Fibroblast of peridontal ligament (primary cell): ENCODE results near the gene MCCC1.
"Not testable (repeated sequence)": the region's sequence is repeated elsewhere in the genome, so short reads cannot be mapped to it uniquely, and the experiment has no call there.

Source experiments
- DNase-seq: peaks from one replicate; pipeline ENCODE4 v3.0.0-alpha.2; 2010; ENCODE audit errors: extremely low read depth

The MCCC1 gene

DNA sequence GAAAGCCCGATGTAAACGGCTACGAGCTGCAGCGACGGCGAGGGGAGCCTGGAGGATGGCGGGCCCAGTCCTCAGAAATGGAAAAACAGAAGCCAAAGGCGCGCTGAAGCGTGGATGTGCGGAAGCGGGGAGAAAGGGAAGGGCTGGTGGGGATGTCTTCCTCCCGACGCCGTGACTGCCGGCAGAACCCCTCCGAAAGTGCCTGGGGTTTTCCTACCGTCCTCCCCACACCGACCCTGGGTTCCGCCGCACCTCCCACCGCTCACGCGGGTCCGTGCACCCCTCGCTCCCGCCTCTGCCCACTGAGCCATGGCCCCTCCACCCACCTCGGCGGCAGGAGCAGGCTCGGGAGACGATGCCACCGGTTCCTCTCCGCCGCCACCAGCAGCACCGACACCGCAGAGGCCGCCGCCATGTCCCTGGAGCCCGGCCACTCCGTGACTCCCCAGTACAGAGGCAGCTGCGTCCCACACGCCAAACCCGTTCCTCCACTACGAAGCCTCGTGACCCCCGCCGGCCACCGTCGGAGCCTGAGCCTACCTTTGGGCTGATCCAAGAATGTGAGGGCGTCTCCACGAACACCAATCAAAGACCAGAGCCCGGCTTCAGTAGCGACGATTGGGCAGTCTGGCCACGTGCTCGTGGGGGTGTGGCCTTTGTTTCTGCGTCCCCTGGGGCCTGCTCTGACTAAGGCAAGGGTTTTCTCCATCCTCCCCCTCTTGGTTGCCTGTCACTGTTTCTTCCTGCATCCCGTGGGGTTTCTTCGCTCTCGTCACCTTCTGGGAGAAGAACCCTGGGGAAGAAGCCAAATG is at the start of gene MCCC1:
Gene MCCC1, minus strand, starts transcription at position 471 of the 812 bp plus-strand sequence. Its CDS starts 56 bp downstream, at position 415.
- peak; percentile 98 for DNase-seq

DNA sequence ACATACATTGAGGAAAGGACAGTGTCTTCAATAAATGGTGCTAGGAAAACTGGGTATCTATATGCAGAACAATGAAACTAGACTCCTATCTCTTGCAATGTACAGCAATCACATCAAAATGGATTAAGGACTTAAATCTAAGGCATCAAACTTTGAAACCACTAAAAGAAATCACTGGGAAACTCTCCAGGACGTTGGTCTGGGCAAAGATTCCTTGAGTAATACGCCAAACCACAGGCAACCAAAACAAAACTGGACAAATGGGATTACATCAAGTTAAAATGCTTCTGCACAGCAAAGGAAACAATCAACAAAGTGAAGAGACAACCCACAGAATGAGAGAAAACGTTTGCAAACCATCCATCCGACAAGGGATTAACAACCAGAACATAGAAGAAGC is 48.8 kb upstream of the MCCC1 start:
- DNase-seq: peak; percentile 91

DNA sequence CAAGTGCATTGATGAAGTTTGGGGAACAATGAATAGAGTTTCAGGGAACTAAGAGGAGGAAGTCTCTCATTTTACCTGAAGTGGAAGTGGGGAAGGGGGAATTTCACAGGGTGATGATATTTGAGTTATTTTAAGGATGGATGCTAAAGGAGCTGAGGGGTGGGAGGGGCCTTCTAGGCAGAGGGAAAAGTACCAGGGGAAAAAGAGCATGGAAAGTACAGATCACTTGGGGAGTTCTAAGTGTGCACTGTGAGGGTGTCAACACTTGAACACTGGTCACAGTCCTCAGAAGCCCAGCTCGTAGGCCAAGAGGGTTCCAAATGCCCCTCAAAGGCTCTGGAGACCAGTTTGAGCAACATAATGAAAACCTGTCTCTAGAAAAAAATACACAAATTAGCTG is 45.1 kb upstream of the MCCC1 start:
- DNase-seq: no peak

DNA sequence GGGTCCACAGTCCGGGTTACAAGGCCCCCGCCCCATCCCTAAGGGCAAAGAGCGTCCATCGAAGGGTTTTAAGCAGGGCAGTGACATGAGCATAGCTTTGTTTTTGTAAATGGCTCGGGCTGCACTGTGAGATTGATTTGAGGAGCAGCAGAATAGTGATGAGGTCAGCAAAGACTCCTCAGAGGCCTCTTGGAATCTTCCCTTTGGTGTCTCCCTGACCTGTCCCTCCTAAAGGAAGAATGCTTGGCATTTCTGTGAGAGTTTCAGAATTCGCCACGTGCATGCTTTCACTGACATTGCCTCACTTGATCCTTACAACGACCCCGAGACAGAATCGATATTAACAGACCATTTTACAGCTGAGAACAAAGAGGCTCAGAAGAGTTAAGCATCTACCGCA is 42.9 kb upstream of the MCCC1 start:
- DNase-seq: no peak

DNA sequence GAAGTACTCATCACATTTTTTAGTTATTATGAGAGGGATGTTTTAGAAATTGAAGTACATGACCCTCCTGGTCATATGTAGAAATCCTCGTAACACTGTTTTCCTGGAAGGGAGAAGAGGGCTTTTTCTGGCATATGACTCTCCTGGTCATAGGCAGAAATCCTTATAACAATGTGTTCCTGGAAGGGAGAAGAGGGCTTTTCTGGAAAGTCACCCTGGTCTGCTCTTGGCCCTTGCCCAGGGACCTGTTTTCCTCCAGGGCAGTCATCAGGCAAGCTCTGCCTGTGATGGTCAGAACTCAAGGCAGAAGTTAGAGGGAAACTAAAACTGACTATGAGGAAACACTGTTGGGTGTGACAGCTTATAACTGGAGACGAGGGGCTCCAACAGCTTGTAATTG is 35.5 kb upstream of the MCCC1 start:
- no peak for DNase-seq

DNA sequence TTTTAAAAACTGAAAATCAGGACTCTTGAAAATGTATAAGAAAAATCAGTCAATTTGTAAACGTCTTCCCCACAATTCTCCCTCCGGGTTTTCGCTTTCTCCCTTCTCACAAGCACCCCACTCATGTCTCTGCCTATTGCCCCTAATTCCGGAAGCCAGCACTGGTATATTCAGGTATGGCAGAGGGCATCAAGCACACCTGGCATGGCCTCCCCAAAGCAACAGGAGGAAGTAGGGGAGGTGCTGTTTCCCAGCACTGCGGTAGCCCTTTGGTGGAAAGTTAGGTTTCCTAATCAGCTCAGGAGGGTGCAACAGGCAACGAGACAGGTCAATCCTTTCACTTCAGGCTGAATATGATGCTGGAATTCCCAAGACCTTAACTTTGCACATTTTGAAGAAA is 33.1 kb upstream of the MCCC1 start:
- DNase-seq: no peak

DNA sequence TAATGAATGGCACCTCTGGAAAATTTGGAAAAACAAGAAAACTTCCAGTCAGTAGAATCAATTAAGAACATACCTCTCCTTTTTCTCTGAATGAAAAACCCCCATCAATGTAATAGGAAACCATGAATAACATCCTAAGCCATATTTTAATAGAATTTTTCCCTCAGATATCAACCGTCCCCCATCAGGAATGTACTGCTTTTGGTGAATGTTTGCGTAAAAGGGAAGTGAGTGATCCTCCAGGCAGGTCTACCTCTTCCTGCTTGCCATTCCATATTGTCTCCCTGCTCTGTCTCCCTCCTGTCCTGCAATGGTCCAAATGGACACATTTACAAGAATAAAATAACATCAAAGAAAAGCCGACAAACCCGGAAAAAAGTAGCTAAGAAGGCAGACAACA is 32.4 kb upstream of the MCCC1 start:
- DNase-seq: no peak

DNA sequence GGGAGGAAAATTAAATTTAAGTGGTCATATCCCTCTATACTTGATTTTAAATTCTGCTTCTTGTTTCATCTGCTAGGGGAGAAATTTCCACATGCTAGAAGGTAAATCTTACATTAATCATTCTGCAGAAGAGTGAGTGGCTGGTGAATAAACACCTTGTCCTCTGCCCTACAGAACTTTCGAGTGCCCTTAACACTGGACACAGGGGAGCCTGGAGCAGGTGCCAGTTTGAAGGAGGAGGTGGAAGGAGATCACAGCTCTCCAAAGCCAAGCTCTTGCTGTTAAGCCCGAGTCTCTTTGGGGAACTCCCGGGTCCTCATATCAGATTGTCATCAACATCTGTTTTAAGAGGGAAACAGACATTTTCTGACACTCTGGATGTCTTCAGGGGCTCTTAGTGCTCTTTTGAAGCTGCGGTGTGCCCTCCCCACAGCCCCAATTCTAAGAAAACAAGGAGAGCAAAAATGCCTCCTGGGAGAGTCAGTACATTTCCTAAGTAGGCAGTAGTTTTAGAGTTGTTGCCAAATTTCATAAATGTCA is 32.0 kb upstream of the MCCC1 start:
- no peak for DNase-seq

DNA sequence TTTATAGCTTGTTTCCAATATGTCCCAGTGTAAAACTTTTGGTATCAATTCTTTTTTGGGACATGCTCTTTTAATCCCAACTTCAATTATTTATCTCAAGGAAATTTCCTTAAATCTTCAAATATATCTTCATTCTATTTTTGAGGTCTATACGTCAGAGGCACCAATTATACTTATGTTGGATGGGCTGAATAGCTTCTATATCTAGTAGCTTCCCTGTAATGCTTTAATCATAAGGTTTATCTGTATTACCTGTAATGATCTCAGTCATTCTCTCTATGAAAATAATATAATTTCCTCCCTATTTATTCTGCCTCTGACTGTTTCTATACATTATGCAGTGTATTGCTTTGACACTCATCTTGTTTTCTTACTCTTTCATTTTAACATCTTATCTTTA is 29.9 kb upstream of the MCCC1 start:
- no peak for DNase-seq

DNA sequence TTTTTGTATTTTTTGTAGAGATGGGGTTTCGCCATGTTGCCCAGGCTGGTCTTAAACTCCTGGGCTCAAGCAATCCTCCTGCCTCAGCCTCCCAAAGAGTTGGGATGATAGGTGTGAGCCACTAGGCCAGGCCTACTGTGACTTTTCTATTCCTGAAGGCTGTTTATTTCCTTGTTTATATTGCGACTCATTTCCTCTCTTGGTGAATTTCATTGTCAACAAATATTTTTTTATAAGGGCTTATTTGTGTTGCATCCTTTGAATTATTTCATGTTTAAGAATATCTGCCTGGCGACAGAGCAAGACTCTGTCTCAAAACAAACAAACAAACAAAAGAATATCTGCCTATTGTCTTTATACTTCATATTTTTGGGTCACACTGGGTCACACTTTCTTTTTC is 29.4 kb upstream of the MCCC1 start:
- no peak for DNase-seq

DNA sequence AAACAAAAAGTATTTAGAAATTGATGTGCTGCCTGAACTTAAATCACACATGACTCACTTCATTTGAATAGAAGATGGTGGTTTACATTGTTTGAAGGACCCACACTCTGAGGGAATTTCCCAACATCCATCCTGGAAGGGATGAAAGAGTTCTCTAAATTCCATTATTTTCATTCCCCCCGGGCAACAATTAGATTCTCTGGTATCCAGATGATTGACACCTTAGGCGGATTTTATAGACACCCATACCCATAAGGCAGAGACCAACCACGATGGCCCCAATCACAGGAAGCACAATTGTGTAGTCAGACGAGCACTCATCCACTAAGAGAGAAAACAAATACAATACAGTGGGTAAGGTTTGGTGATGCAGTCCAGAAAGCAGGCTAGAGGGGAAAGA is 24.6 kb upstream of the MCCC1 start:
- DNase-seq: peak; percentile 5

DNA sequence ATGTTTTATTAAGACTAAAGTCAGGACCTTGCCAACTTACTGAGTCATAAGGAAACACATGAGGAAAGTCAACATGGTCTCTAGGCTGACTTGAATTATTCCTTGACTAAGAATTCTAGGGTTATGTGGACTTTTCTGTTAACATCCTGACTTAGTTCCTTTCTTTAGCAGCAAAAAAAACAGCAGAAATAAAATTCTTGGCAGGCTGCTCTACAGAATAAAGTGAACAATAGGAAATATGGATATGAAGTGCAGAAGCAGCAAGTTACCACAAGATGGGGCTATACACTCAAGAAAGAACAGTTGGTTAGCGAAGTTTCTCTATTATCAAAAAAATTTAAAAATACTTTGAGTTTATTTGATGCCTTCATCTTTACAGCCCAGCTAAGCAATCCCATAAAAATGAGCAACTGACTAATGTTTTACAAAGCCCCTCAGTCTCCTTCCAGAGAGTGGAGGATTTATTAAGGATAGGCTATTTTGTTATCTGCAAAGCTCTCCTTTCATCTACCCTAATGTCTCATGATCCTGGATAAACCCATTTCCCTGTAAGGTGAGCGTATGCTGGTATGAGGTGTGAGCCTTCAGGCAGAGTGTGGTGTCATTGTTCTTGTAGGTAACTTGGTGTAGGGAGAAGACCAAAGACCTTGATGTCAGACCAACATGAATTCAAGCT is 23.1 kb upstream of the MCCC1 start:
- DNase-seq: peak; percentile 82

DNA sequence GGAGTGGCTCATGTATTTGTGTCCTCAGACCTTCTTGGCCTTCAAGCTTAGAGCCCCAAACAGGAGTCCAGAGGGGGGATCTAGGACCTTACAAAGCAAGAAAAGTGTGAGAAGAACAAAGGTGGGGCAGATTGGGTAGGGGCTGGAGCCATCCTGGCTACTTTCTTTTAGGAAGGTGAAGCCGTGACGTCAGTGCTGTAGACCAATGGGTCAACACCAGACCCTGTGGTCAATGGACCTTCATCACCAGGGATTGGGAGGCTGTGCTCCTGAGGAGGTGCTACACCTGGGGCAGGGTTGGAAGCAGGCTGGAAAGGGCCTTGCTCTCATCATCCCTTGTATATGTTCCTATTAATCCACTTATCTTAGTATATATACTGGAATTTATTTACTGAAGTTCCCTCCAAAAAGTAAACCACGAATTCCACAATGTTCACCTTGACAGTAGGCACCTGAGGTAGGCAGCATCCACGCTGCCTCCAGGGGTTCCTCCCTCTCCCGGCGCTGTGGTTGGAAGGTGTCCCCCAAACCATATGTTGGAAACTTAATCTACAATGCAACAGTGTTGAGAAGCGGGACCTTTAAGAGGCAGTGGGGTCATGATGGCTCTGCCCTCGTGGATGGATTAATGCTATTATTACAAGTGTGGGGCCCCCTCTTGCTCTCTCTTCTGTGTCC is 21.4 kb upstream of the MCCC1 start:
- DNase-seq: no peak

DNA sequence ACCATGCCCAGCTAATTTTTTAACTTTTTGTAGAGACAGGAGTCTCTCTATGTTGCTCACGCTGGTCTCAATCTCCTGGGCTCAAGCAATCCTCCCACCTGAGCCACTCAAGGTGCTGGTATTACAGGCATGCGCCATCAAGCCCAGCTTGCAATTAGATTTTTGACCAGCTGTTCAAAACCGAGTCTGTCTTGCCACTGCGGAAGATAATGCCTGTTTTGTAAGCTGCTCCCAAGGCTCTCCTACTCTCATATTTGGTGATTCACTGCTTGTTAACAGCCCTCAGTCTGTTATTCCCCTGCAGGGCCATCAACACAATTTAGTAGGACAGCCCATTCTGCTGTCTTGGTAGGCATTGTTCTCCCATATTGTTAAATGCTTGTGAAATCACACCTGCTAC is 17.8 kb upstream of the MCCC1 start:
- DNase-seq: no peak

DNA sequence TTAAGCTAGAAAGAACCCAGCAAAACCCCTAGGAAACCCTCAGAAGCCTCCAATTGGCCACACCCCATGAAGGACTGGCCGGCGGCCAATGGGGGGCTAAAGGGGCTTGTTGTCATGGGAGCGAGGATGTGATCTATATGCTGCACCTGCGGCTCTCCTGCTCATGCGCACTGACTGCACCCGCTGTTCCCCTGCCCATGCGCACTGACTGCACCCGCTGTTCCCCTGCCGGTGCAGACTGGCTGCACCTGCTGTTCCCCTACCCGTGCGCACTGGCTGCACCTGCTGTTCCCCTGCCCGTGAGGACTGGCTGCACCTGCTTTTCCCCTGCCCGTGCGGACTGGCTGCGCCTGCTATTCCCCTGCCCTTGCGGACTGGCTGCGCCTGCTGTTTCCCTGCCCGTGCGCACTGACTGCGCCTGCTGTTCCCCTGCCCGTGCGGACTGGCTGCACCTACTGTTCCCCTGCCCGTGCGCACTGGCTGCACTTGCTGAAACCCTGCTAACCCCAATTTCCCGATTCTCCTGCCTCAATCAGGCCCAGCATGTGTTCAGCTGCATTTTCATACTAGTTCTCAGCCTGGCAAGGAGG is 16.8 kb upstream of the MCCC1 start:
- no peak for DNase-seq

DNA sequence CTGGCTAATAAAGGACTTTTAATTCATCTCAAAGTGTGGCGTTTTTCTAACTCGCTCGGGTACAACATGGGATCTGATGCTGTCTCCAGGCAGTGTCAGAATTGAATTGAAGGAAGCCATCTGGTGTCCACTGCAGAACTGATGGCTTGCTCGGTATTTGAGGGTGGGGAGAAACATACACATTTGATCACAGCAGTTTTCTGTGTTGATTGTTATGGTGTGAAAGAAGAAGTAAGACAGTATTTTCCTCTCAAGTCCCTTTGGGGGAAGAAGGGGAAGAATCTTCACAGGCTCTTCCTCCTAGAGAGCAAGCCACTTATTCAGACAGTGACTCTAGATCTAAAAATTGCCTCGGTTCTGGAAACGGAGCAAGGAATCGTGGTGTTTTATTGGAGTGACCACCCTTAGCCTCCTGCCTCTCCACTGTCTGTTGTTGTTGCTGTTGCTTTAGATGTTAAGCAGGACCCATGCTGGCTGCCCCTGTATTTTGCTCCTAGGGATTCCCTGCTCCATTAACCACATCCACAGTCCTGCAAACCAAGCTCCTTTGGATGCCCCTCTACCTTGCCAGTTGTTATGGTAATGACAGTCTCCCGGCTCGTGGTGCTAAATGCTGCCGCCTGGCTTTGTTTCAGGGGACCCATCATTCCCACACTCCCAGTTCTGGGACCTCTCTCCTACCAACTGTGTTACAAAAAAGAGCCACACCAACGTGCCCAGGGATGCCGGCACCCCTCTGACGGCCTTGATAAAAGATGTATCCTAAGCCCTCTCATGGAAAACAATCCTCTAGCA is 15.3 kb upstream of the MCCC1 start:
- DNase-seq: no peak

DNA sequence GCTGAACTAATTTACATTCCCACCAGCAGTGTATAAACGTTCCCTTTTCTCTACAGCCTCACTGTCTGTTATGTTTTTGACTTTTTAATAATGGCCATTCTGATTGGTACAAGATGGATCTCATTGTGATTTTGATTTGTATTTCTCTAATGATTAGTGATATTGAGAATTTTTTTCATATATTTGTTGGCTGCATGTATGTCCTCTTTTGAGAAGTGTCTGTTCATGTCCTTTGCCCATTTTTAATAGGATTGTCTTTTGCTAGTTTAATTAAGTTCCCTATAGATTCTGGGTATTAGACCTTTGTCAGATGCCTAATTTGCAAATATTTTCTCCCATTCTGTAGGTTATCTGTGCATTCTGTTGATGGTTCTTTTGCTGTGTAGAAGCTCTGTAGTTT is 10.6 kb upstream of the MCCC1 start:
- DNase-seq: not testable (repeated sequence)

DNA sequence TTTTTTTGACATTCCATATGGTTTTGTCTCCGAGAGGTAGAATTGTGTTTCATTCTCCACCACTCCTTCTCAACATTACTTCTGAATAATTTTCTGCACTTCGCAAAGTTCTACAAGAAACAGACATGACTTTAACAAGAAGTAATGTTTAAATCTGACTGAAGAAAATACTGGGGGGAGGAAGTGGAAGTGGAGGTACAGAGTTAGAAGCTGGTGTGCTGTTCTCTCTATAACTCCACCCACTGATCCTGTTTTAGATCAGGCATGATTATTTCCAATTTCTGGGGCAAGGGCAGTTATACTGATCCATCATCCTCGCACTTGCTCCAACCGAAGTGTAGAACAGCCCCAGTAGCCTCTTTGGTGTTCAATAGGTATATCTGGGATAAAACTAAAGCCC is 9.2 kb upstream of the MCCC1 start:
- DNase-seq: no peak

DNA sequence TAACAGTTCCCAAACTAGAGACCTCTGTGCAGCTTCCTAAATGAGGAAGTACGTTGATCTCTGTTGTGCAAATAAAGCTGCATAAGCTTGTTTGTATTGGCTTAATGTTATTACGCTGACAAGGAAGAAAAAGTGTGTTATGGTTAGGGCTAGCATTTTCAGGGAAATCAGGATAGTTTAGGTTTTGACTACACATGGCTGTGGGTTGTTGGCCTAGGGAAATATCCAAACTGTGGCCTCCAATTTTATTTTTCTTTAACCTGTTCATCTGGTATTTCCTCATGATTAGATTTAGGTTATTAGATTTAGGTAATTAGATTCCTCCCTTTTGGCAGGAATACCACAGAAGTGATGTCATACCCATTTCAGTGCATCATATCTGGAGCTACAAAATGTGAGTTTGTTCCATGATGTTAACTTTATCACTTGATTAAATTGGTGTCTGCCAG is 8.7 kb upstream of the MCCC1 start:
- peak; percentile 18 for DNase-seq

DNA sequence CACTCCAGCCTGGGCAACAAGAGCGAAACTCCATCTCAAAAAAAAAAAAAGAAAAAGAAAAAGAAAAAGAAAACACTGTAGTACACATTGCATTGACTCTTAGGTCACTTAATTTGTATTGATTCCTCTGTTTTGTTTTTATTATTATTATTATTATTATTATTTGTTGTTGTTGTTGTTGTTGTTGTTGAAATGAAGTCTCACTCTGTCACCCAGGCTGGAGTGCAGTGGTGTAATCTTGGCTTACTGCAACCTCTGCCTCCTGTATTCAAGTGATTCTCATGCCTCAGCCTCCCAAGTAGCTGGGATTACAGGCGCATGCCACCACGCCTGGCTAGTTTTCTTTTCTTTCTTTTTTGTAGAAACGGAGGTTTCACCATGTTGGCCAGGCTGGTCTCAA is 8.1 kb upstream of the MCCC1 start:
- DNase-seq: not testable (repeated sequence)

DNA sequence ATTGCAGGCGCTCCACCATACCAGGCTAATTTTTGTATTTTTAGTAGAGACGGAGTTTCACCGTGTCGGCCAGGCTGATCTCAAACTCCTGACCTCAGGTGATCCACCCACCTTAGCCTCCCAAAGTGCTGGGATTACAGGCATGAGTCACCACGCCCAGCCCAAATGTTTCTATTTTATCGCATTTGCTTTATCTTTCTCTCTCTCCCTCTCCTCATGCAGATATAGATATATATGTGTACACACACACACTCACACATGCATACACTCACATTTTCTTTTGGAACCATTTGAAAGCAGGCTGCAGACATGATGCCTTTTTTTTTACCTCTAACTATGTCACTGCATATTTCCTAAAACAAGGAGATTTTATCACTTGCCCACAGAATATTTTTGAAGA is 7.3 kb upstream of the MCCC1 start:
- no peak for DNase-seq
